Fibroblast of skin of right quadriceps (primary cell): ENCODE results near the gene EBP.
"Not testable (repeated sequence)": the region's sequence is repeated elsewhere in the genome, so short reads cannot be mapped to it uniquely, and the experiment has no call there.

Source experiments
- DNase-seq: peaks from one replicate; pipeline ENCODE4 v3.0.0-alpha.2; 2013

EBP gene

DNA sequence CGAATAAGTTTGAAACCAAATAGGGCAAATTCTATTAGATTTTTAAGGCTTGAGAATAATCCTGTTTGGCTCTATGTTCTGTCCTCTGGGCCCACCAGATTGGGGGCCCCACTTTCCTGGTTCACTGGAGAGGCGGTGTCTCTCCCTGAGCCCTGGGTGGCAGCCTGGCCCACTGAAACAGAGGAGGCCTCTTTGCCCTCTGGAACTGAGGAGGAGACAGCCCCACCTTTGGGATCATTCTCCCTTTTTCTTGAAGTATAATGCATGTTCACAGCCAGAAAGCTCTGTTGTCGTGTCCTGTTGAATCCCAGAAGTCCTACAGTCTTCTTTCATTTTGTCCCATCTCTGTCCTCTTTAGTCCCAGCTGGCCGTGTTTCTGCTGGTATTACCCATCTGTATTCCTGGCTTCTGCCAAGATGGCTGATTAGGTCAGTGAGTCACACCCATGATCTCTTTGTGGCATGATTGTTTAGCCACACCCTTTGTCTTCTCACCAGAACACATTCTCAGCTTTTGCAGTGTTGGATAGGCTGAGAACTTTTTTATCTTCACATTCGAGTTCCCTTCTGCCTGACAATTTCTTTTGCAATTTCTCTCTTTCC is 9.9 kb downstream of the EBP start:
- peak; percentile 54 for DNase-seq

DNA sequence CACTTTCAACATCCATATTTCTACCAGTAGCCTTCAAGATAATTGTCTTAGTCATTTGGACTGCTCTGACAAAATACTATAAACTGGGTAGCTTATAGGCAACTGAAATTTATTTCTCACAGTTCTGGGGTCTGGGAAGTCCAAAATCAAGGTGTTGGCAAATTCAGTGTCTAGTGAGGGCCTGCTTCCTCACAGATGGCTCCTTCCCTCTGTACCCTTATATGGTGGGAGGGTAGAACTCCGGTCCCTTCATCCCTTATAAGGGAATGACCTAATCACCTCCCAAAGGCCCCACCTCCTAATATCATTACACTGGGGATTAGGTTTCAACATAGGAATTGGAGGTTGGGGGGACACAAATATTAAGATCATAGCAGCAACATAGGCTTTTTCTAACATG is 10.6 kb downstream of the EBP start:
- no peak for DNase-seq

DNA sequence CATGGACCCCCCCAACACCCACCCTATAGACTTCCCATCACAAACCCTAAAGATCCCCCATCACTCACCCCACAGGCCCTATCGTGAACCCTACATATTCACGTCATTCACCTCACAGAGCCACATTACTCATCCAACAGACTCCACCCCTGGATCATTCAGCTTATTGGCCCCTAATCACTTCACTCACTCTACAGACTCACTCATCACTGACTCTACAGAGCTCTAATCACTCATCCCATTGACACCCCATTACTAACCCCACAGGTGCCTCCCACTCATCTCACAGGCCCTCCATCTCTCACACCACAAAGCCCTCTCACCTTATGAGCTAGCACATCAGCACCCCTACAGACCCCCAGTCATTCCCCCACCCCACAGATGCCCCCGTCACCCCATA is 11.6 kb downstream of the EBP start:
- no peak for DNase-seq

DNA sequence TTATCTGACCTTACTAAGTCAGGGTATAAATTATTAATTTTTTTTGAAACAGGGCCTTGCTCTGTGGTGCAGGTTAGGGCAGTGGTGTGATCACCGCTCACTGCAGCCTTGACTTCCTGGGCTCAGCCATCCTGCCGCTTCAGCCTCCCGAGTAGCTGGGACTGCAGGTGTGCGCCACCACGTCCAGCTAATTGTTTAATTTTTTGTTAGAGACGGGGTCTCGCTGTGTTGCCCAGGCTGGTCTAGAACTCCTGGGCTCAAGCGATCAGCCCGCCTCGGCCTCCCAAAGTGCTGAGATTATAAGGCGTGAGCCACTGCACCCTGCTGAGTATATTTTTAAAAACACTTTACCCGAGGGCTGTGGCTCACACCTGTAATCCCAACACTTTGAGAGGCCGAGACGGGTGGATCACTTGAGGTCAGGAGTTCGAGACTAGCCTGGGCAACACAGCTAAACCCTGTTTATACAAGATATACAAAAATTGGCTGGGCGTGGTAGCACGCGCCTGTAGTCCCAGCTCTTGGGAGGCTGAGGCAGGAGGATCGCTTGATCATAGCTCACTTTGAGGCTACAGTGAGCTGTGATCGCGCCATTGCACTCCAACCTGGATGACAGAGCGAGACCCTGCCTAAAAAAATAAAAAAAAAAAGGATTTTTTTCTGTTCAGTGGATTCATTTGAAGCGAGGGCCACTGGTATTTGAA is 17.2 kb downstream of the EBP start:
- DNase-seq = no peak

DNA sequence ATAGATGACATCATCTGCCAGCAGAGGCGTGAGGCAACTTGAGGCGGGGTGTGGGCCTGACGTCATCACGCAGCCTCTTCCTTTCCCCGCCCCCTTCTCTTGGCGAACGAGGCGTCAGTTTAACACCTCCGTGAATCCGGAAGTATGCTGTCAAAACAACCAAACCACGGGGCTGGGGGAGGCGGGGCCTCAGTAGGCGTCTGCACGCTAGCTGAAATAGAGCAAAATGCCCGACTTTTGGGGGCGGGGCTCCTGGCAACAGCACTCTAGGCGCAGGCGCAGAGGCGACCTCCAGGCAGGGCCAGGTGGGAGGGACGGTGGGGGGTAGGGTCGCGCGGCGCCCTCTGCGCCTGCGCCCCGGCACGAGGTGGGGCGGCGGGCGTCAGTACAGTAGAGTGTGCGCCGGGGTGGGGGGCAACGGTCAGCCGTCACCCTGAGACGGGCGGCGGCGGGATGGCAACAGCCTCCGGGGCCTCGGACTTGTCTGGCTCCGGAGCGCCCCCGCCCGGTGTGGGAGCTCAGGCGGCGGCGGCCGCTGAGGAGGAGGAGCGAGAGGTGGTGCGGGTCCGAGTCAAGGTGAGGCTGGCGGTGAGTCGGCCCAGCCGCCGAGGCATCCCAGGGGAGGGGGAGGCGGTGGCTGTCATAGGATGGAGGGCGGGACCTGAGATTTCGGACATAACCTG is 17.9 kb downstream of the EBP start, which contains the start of gene TBC1D25:
Gene TBC1D25 (plus strand): TSS at position 370 of the 683 bp plus-strand sequence. CDS start 84 bp downstream, at position 454.
- peak; percentile 97 for DNase-seq

DNA sequence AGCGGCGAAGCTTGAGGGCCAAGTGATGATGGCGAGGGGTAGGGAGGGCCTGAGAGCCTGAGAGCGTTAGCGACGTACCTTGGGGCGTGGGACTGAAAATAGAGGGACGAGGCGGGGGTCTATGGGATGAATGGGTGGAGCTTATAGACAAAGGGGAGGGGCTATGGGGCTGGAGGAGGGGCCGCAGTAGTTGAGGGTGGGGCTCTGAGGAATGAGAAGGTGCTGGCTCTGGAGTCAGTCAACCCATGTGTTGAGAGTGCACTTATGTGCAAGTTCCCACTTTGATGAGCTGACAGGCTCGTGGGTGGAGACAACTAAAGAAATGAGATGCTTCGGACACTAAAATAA is 18.4 kb downstream of the EBP start:
- peak; percentile 21 for DNase-seq

DNA sequence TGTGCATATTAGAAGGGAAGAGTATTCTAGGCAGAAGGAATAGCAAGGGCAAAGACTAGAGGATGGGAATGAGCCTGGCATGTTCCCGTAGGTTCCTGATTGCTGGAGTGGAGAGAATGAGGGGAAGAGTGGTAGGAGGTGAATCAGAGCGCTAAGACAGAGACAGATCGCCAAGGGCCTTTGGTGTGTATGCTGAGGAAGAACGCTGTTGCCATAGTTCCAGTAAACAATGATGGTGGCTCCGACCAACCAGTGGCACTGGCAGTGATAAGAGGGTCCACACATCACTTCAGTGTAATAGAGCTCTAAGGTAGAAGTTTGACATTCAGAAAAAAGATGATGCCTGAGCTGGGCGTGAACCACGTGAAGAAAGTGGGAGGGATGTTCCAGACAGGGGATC is 18.9 kb downstream of the EBP start:
- DNase-seq = no peak

DNA sequence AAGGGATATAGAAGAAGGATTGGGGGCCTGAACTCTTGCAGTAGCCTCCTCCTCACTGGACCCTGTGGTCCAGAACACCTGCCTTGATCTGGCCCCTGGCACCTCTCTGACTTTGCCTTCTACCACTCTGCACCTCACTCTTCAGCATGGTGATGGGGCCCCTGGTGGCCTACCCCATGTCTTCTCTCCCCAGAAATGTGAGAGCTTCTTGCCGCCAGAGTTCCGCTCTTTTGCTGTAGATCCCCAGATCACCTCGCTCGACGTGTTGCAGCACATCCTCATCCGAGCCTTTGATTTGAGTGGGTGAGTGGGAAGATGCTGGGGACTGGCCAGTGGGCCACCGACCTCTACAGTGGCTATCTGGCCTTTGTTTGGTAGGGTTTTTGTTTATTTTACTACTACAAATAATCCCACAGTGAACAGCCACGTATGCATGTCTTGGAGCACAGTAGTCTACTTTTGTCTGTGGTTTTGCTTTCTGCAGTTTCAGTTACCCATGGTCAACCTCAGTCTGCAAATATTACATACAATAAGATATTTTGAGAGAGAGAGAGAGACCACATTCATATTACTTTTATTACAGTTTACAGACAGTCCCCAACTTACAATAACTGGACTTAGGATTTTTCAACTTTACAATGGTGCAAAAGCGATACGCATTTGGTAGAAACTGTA is 19.7 kb downstream of the EBP start:
- DNase-seq = no peak

DNA sequence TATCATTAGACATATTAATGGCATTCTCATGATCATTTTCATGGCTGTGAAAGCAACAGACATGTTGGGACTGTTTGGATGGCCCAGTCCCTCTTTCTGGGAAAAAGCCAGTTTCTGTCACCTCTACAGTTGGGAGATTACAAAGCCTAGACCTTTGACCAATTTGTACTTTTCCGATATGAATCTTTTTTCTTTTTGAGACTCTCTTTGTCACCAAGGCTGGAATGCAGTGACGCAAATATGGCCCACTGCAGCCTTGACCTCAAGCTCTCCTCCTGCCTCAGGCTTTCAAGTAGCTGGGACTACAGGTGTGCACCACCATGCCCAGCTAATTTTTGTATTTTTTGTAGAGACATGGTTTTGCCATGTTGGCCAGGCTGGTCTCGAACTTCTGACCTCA is 27.3 kb downstream of the EBP start:
- DNase-seq = no peak

DNA sequence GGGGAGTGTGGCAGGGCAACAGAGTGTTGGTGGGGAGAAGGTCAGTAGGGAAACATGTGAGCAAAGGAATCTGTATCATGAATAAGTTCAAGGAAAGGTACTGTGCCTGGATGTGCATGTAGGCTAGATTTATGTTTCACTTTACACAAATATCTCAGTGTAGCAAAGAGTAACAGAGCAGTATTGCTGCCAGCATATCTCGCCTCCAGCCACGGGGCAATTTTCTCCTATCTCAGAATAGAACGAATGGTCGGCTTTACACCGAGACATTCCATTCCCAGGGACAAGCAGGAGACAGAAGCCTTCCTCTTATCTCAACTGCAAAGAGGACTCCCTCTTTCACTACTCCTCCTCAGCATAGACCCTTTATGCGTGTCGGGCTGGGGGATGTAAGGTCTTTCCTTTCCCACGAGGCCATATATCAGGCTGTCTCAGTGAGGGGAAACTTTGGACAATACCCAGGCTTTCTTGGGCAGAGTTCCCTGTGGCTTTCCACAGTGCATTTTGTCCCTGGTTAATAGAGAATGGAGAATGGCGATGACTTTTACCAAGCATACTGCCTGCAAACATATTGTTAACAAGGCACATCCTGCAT is 34.2 kb downstream of the EBP start:
- not testable (repeated sequence) for DNase-seq

DNA sequence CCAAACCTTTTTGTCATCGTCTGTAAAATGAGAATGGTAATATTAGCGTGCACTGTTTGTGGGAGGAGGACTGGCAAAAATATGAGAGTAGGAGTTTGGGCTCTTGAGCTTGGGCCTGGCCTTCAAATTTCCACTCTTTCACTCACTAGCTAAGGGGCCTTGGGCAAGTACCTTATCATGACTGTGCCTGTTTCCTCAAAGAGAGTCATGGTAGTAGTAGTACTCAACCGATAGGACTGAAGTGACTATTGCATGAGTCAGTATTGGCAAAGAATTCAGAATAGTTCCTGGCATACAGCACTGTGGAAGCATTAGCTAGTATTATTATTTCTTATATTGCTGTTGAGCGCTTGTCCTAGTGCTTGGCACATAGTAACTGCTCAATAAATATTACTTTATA is 36.7 kb downstream of the EBP start:
- peak; percentile 62 for DNase-seq

DNA sequence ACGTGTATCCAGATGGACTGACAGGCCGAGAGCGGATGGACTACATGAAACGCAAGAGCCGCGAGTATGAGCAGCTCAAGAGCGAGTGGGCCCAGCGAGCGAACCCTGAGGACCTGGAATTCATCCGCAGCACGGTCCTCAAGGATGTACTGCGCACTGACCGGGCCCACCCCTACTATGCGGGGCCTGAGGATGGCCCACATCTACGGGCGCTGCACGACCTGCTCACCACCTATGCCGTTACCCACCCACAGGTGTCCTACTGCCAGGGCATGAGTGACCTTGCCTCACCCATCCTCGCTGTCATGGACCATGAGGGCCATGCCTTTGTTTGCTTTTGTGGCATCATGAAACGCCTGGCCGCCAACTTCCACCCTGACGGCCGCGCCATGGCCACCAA is 38.0 kb downstream of the EBP start:
- DNase-seq = no peak

DNA sequence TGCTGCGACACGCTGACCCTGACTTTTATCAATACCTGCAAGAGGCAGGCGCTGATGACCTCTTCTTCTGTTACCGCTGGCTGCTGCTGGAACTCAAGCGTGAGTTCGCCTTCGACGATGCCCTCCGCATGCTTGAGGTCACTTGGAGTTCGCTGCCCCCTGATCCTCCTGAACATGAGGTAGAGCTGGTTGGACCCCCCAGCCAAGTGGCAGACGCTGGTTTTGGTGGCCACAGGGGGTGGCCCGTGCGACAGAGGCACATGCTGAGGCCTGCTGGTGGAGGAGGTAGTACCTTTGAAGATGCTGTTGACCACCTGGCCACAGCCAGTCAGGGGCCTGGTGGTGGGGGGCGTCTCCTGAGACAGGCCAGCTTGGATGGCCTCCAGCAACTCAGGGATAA is 38.4 kb downstream of the EBP start:
- no peak for DNase-seq

DNA sequence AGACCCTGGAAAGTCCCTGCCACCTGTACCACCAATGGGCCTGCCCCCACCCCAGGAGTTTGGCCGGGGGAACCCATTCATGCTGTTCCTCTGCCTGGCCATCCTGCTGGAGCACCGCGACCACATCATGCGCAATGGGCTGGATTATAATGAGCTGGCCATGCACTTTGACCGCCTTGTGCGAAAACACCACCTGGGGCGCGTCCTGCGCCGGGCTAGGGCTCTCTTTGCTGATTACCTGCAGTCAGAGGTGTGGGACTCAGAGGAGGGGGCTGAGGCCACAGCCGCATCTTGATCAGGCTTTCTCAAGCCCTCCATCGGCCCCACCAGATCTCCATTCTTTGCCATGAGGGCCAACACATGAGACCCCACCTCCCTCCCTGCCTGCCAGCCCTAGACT is 39.1 kb downstream of the EBP start:
- DNase-seq = no peak

DNA sequence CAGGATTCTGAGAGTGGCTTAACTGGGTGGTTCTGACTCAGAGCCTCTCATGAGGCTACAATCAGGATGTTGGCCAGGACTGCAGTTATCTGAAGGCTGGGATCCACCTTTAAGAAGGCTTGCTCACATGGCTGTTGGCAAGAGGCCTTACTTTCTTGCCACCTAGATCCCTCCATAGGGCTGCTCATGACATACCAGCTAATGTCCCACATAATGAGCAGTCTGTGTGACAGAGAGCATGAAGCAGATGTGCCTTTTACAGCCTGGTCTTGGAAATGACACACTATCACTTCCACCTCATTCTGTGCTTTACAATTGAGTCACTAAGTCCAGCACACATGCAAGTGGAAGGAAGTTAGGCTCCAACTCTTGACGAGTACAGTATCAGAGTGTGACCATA is 48.4 kb downstream of the EBP start:
- DNase-seq = no peak

DNA sequence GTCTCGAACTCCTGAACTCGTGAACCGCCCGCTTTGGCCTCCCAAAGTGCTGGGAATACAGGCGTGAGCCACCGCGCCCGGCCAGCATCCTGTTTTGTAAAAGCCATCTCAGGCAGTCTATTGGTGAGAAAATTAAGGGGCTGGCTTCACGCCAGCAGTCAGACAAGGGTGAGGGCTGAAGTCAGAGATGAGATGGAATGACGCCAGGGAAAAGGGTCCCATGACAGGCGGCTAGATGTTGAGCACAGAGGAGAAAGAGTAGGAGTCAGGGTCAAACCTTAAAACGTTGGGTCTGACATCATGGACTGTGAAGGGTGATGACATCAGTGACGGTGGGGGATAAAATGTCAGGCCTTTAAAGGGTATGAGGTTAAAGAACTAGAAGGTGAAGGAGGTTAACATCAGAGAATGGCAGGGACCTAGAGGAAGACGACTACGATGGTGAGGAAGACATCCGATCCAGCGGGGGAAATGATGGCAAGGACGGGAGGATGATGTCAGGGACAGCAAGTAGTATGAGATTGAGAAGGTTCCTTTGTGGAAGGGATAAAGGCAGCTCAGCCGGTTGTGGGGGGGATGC is 52.2 kb downstream of the EBP start:
- DNase-seq = peak; percentile 27

DNA sequence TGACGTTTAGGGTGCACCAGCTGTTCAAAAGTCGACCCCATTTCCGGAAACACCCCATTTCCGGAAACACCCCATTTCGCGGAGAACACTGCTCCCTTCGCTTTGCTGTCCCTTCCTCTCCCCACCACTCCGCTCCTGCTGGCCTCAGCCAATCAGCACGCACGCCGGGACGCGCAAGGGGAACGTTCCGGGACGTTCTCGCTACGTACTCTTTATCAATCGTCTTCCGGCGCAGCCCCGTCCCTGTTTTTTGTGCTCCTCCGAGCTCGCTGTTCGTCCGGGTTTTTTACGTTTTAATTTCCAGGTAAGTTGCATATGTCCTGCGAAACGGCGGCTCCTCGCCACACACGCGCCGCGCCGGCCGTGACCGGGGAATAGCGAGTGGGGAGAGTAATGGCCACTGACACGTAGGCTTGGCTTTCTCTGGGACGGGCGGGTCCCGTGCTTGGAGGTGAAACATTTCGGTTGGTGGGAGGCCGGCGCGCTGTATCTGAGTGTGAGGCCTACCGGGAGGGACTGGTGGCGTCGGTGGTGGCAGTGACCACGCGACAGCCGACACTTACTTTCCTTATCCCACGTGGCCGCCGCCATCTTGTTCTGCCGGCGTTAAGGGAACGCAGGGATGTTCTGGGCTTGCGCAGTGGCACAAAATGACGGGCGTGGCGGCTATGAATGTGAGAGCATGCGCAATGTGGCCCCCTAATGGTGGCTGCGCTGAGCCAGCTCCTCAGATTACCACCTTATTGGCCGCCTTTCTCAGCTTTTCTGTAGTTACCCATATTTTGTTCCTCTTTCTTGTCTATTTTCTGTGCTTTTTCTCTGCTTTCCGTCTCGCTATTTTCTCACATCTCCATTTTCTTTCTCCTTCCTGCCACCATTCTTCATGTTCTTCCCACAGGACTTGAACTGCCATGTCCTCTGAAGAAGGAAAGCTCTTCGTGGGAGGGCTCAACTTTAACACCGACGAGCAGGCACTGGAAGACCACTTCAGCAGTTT is 53.0 kb downstream of the EBP start, which contains the start of gene RBM3:
Gene RBM3 (plus strand): TSS at position 215 of the 997 bp plus-strand sequence. CDS start 697 bp downstream, at position 912.
- DNase-seq = peak; percentile 95

DNA sequence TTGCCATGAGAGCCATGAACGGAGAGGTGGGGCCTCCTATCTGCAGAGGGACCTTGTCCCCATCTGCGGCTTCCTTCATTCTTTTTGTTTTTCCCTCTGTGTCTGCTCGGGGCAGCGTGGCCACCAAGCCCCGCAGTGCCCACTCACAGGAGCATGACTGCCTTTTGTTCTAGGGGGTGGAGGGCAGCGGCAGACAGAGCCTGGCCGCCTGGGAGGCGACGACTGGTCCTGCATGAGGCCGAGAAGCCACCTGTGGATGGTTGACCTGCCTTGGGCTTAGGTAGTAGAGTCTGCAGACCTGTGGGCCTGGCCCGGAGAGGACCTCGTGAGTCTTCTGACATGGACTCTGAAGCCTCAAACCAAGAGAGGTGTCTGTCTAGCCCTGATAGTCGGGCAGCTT is 54.0 kb downstream of the EBP start:
- no peak for DNase-seq

DNA sequence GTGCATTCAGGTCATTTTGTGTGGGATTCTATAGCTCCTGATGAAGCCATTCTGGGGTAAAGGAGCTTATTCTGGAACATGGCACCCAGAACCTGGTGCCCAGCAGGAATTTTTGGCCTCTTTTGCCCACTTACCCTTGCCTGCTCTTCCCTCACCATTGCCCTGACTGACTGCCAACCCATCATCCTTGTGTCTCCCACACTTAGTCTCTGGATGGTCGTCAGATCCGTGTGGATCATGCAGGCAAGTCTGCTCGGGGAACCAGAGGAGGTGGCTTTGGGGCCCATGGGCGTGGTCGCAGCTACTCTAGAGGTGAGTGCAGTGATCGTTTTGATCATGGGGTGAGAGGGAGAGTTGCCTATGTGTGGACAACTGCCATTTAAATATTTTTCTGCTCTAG is 54.5 kb downstream of the EBP start:
- DNase-seq = no peak
